LNCAP (cell line): Measurements from ENCODE around the gene OBSL1.

Experiments
- TF ChIP-seq, protein P1 (sequence below): fragments of 450-650 bp; IDR thresholded peaks from 2 replicates; pipeline ENCODE4 v1.5.1; 2017; ENCODE audit warnings: mild to moderate bottlenecking

OBSL1 gene

DNA sequence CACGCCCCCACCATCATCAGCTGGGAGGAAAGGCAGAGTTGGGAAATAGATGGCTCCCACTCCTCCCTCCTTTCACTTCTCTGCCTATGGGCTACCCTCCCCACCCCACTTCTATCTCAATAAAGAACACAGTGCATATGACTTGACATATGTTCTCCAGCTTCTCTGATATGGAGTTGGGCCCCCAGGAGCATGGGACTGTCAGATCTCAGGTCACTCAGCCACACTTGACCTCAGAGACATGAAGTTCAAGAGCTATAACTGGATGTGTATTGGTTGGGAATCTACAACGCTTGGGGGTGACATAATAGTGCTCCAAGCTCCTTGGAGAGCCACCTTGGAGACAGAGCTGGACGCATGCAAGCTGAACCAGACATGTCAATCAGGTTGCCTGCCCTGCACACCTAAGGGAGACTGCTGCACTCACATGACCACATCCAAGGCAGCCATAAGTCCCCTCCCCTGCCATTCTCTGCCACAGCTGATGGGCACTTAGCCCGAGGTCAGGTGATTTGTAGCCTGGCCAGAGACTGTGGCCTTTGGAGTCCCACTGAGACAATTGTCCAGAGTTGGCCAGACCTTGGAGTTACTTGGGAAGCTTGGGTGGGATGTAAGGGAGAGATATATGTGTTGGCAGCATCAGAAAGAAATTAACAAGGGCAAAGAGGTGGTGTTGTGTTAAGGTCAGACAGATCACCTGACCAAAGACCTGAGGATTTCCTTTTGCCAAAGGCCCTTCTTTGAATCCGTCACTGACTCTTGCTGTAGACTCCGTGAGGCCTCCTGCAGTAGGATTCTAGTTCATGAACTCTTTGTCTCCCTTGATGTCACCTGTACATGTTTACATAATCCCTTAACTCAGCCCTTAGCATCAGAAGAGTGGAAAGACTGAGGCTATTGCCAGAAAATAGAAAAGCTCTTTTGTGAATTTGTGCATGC lies 4.5 kb upstream of the OBSL1 start:
- TF ChIP-seq, protein P1, sequence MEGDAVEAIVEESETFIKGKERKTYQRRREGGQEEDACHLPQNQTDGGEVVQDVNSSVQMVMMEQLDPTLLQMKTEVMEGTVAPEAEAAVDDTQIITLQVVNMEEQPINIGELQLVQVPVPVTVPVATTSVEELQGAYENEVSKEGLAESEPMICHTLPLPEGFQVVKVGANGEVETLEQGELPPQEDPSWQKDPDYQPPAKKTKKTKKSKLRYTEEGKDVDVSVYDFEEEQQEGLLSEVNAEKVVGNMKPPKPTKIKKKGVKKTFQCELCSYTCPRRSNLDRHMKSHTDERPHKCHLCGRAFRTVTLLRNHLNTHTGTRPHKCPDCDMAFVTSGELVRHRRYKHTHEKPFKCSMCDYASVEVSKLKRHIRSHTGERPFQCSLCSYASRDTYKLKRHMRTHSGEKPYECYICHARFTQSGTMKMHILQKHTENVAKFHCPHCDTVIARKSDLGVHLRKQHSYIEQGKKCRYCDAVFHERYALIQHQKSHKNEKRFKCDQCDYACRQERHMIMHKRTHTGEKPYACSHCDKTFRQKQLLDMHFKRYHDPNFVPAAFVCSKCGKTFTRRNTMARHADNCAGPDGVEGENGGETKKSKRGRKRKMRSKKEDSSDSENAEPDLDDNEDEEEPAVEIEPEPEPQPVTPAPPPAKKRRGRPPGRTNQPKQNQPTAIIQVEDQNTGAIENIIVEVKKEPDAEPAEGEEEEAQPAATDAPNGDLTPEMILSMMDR: no peak

DNA sequence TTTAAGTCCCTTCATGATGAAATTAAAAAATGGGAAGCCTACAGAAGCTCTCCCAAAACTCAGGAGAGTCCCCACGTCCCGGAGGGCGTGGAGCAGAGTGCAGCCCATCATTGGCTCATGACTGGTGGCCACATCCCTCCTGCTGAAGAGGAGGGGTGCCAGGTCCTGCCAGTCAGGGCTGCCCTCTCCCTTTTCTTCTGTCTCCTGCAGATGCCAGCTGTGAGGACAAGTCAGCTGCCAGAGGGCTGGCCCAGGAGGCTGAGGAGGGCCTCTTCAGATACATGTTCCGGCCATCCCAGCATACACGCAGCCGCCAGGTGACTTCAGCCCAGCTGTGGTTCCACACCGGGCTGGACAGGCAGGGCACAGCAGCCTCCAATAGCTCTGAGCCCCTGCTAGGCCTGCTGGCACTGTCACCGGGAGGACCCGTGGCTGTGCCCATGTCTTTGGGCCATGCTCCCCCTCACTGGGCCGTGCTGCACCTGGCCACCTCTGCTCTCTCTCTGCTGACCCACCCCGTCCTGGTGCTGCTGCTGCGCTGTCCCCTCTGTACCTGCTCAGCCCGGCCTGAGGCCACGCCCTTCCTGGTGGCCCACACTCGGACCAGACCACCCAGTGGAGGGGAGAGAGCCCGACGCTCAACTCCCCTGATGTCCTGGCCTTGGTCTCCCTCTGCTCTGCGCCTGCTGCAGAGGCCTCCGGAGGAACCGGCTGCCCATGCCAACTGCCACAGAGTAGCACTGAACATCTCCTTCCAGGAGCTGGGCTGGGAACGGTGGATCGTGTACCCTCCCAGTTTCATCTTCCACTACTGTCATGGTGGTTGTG lies 3.4 kb upstream of the OBSL1 start:
- TF ChIP-seq, protein P1: no peak

DNA sequence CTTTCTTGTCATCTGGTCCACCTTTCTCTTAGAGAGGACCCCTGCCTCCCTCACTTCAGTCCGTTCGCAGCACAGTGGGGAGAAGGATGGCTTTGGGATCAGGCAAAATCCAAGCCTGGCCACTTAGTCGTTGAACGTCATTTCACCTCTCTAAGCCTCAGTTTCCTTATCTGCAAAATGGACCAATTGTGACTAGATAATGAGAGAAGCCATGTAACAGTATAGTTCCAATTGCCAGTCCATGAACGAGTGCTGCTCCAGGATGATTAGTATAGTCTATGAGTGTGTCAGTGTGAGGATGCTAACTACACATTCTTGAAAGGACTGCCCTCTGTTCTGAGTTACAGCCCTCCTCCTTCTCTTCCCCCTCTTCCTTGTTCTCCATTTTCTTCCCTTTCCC lies 1.8 kb upstream of the OBSL1 start:
- TF ChIP-seq, protein P1: no peak

DNA sequence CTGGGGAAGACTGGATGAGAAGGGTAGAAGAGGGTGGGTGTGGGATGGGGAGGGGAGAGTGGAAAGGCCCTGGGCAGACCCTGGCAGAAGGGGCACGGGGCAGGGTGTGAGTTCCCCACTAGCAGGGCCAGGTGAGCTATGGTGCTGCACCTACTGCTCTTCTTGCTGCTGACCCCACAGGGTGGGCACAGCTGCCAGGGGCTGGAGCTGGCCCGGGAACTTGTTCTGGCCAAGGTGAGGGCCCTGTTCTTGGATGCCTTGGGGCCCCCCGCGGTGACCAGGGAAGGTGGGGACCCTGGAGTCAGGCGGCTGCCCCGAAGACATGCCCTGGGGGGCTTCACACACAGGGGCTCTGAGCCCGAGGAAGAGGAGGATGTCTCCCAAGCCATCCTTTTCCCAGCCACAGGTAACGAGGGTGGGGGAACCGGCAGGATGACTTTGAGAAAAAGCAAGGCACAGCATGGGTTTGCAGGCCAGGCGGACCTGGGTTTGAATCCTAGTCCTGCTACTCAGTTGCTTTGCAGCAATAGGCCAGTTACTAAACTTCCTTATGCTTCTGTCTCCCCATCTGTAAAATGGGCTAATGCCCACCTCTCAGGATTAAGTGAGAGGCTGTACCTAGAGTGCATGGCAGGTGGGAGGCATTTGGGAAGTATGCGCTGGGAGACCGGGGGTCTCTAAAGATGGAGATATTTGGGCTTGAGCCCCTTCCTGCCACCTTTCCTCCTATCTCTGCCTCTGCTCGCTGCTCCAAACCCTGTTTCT lies 1.1 kb upstream of the OBSL1 start, which contains the start of gene INHA:
Gene INHA (plus strand): TSS at position 74 of the 765 bp plus-strand sequence. CDS start 65 bp downstream, at position 139.
- TF ChIP-seq, protein P1: no peak

DNA sequence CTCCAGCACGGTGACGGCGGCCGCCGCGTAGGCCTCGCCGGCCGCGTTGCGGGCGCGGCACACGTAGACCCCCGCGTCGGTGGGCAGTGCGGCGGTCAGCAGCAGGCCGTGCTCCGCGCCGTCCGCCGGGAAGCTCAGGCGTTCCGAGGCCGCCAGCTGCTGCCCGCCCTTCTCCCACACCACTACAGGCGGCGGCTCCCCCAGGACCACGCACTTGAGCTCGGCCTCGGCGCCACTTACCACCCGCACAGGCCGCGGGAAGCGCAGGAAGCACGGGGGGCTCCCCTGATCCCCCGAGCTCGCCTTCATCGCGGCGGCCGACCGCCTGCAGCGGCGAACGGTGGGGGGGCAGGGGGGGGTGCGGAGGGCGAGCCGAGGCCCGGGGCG lies 422 bp downstream of the OBSL1 start:
- TF ChIP-seq, protein P1: no peak

DNA sequence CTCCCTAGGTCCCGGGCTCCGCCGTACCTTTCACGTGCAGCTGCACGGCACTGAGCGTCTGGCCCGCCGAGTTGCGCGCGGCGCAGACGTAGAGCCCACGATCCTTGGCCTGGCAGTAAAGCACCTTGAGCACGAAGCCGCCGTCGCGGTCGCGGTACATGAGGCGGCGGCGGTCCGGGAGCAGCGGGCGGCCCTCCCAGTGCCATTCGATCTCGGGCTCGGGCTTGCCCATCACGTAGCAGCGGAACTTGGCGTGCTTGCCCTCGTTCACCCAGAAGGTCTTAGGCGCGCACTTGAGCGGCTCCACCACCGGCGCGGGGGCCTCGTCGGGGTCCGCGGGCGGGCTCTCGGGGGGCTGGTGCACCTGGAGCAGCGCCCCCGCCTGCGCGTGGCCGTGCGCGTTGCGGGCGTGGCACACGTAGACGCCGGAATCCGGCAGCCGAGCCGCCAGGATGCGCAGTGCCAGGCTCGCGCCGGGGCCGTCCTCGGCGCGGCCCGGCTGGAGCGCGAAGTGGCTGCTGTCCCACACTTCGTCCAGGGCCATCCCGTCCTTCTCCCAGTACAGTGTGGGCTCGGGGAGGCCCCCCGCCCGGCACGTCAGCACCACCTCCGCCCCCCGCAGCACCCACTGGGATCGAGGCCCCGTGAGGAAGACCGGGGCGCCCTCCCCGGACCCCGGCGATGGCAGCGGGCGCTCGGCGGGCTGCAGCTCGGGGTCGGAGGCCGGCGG lies 980 bp downstream of the OBSL1 start:
- TF ChIP-seq, protein P1: no peak

DNA sequence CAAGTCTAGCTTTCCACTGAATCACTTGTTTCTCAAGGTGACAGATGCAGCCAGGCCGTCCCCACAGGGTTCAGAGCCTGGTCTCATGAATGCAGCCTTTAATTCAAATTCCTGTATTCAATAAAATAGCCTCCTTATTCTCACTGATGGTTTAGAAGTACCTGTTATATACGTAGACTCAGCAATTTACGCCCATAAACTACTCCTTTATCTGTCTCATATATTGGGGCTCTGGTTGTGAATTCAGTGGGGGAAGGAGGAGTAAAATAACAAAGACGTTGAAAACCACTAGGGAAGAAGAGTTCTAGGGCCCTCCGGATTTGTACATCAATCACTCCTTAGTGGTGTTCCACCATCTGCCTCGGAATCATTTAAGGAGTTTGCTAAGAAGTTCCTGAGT lies 1.7 kb downstream of the OBSL1 start:
- TF ChIP-seq, protein P1: no peak
